ENCODE results near the gene CDH12.

DNA sequence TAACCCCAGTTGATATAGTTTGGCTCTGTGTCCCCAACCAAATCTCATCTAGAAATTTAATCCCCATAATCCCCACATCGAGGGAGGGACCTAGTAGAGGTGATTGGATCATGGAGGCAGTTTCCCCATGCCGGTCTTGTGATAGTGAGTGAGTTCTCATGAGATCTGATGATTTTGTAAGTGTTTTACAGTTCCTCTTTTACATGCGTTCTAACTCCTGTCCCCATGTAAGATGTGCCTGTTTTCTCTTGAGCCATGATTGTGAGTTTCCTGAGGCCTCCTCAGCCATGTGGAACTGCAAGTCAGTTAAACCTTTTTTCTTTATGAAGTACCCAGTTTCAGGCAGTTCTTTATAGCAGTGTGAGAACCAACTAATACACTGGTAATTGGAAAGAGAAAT lies 73.6 kb downstream of the CDH12 start:
- TF ChIP-seq, protein P1, sequence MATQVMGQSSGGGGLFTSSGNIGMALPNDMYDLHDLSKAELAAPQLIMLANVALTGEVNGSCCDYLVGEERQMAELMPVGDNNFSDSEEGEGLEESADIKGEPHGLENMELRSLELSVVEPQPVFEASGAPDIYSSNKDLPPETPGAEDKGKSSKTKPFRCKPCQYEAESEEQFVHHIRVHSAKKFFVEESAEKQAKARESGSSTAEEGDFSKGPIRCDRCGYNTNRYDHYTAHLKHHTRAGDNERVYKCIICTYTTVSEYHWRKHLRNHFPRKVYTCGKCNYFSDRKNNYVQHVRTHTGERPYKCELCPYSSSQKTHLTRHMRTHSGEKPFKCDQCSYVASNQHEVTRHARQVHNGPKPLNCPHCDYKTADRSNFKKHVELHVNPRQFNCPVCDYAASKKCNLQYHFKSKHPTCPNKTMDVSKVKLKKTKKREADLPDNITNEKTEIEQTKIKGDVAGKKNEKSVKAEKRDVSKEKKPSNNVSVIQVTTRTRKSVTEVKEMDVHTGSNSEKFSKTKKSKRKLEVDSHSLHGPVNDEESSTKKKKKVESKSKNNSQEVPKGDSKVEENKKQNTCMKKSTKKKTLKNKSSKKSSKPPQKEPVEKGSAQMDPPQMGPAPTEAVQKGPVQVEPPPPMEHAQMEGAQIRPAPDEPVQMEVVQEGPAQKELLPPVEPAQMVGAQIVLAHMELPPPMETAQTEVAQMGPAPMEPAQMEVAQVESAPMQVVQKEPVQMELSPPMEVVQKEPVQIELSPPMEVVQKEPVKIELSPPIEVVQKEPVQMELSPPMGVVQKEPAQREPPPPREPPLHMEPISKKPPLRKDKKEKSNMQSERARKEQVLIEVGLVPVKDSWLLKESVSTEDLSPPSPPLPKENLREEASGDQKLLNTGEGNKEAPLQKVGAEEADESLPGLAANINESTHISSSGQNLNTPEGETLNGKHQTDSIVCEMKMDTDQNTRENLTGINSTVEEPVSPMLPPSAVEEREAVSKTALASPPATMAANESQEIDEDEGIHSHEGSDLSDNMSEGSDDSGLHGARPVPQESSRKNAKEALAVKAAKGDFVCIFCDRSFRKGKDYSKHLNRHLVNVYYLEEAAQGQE (IDR thresholded peaks at IDR 0.05), result no peak
- no peak for TF ChIP-seq SMC3 (IDR thresholded peaks at IDR 0.05)
- TF ChIP-seq, protein P2, sequence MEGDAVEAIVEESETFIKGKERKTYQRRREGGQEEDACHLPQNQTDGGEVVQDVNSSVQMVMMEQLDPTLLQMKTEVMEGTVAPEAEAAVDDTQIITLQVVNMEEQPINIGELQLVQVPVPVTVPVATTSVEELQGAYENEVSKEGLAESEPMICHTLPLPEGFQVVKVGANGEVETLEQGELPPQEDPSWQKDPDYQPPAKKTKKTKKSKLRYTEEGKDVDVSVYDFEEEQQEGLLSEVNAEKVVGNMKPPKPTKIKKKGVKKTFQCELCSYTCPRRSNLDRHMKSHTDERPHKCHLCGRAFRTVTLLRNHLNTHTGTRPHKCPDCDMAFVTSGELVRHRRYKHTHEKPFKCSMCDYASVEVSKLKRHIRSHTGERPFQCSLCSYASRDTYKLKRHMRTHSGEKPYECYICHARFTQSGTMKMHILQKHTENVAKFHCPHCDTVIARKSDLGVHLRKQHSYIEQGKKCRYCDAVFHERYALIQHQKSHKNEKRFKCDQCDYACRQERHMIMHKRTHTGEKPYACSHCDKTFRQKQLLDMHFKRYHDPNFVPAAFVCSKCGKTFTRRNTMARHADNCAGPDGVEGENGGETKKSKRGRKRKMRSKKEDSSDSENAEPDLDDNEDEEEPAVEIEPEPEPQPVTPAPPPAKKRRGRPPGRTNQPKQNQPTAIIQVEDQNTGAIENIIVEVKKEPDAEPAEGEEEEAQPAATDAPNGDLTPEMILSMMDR (IDR thresholded peaks at IDR 0.05), result no peak
- TF ChIP-seq POLR2A (IDR thresholded peaks at IDR 0.05; ENCODE audit: low read length), result no peak
